HepG2 (cell line): ENCODE data around the gene DNAJC8. TPM values are rescaled to one million over a fixed set of nuclear protein-coding genes. Genes with fewer than 3 reads are reported as not detected.

ENCODE experiments used
- EED ChIP-seq: sonication (generic); formaldehyde crosslinking; IDR thresholded peaks from 2 replicates; pipeline ENCODE4 v1.5.0; 2020; ENCODE audit warnings: mild to moderate bottlenecking, missing genetic modification reagents
- FOXK1 ChIP-seq: sonication (generic); formaldehyde crosslinking; IDR thresholded peaks from 2 replicates; pipeline ENCODE4 v1.4.0; 2020; ENCODE audit warnings: low read depth, missing genetic modification reagents, borderline replicate concordance
- NFE2L2 ChIP-seq: fragments of 150-350 bp; IDR thresholded peaks from 2 replicates; pipeline ENCODE4 v1.6.1; 2014; ENCODE audit warnings: low read length
- SALL2 ChIP-seq: sonication (generic); formaldehyde crosslinking; IDR thresholded peaks from 2 replicates; pipeline ENCODE4 v1.8.1; 2023; ENCODE audit warnings: mild to moderate bottlenecking, missing genetic modification reagents, inconsistent platforms
- SOX6 ChIP-seq, 2 experiments: fragments of 450-650 bp in 1 of 2; sonication (generic) in 1 of 2; formaldehyde crosslinking in 1 of 2; IDR thresholded peaks; 2 replicates each; pipeline versions ENCODE4 v1.4.0 to v1.6.1; 2017 to 2020; ENCODE audit warnings: antibody characterized with exemption in 1 of 2, mild to moderate bottlenecking in 1 of 2, missing genetic modification reagents in 1 of 2
- TERF1 ChIP-seq: sonication (generic); formaldehyde crosslinking; IDR thresholded peaks from 2 replicates; pipeline ENCODE4 v1.8.0; 2022; ENCODE audit warnings: mild to moderate bottlenecking, missing genetic modification reagents, moderate library complexity
- ZFY ChIP-seq: sonication (generic); formaldehyde crosslinking; IDR thresholded peaks from 2 replicates; pipeline ENCODE4 v1.4.0; 2020; ENCODE audit warnings: missing genetic modification reagents
- ZNF317 ChIP-seq: sonication (generic); formaldehyde crosslinking; IDR thresholded peaks from 2 replicates; pipeline ENCODE4 v1.5.0; 2020; ENCODE audit warnings: mild to moderate bottlenecking, missing genetic modification reagents
- ZNF33B ChIP-seq: sonication (generic); formaldehyde crosslinking; IDR thresholded peaks from 2 replicates; pipeline ENCODE4 v1.5.1; 2020; ENCODE audit warnings: mild to moderate bottlenecking, missing genetic modification reagents
- ZNF747 ChIP-seq: sonication (generic); formaldehyde crosslinking; IDR thresholded peaks from 2 replicates; pipeline ENCODE4 v1.8.1; 2023; ENCODE audit warnings: missing genetic modification reagents, mild to moderate bottlenecking, borderline replicate concordance
- polyA plus RNA-seq, 8 experiments: library from polyadenylated mRNA; depleted of rRNA in 3 of 8; stranded (reverse) in 7 of 8; unstranded in 1 of 8; fragments of >200 nt; fragmentation: Illumina TruSeq in 4 of 8; extraction: Trizol in 4 of 8; gene quantifications; 2 replicates each; pipeline versions ENCODE4 v1.2.1 to v1.2.3, GENCODE V29; 2011 to 2016; ENCODE audit warnings: low read depth in 4 of 8, missing spikeins in 1 of 8, mixed read lengths in 1 of 8; ENCODE audit not compliant: insufficient read depth in 1 of 8
- total RNA-seq, 5 experiments: library from RNA; depleted of rRNA; stranded (reverse); fragments of >200 nt; fragmentation: Illumina TruSeq; extraction: Trizol; gene quantifications; 2 replicates each; pipeline ENCODE4 v1.2.3, GENCODE V29; 2016; ENCODE audit warnings: low read depth in 1 of 5
- TF ChIP-seq, protein P1 (sequence below), 2 experiments: sonication (generic) in 1 of 2; formaldehyde crosslinking in 1 of 2; IDR thresholded peaks; 2 replicates each; pipeline versions ENCODE4 v1.6.1 to v1.9.0; 2014 to 2022; ENCODE audit warnings: antibody characterized with exemption in 1 of 2, borderline replicate concordance in 1 of 2, inconsistent platforms in 1 of 2, low read depth in 1 of 2, missing genetic modification reagents in 1 of 2
- TF ChIP-seq, protein P2 (sequence below): sonication (generic); formaldehyde crosslinking; IDR thresholded peaks from 2 replicates; pipeline ENCODE4 v1.4.0; 2020; ENCODE audit warnings: missing genetic modification reagents
- TF ChIP-seq, protein P3 (sequence below): sonication (generic); formaldehyde crosslinking; IDR thresholded peaks from 2 replicates; pipeline ENCODE4 v1.4.0; 2020; ENCODE audit warnings: missing genetic modification reagents
- TF ChIP-seq, protein P4 (sequence below): sonication (generic); formaldehyde crosslinking; IDR thresholded peaks from 2 replicates; pipeline ENCODE4 v1.4.0; 2020; ENCODE audit warnings: missing genetic modification reagents

The DNAJC8 gene
- total and polyA plus RNA-seq, 2 of the 13 experiments (the other 11 are each of a cell fraction or from before 2014, with no cell fraction given) = 54.5 to 126 TPM

- TF ChIP-seq, protein P1, sequence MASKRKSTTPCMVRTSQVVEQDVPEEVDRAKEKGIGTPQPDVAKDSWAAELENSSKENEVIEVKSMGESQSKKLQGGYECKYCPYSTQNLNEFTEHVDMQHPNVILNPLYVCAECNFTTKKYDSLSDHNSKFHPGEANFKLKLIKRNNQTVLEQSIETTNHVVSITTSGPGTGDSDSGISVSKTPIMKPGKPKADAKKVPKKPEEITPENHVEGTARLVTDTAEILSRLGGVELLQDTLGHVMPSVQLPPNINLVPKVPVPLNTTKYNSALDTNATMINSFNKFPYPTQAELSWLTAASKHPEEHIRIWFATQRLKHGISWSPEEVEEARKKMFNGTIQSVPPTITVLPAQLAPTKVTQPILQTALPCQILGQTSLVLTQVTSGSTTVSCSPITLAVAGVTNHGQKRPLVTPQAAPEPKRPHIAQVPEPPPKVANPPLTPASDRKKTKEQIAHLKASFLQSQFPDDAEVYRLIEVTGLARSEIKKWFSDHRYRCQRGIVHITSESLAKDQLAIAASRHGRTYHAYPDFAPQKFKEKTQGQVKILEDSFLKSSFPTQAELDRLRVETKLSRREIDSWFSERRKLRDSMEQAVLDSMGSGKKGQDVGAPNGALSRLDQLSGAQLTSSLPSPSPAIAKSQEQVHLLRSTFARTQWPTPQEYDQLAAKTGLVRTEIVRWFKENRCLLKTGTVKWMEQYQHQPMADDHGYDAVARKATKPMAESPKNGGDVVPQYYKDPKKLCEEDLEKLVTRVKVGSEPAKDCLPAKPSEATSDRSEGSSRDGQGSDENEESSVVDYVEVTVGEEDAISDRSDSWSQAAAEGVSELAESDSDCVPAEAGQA (IDR thresholded peaks at IDR 0.05; ENCODE audit: low read depth) = no peak; the same call in 1 of the 2 replicates
- TF ChIP-seq, protein P1 (CRISPR knock-in tag; IDR thresholded peaks at IDR 0.05; ENCODE audit: borderline replicate concordance) = no peak
- TF ChIP-seq FOXK1 (CRISPR knock-in tag) = peak; percentile 73; the same call in 1 of the 2 replicates
- TF ChIP-seq ZNF33B (CRISPR knock-in tag) = no peak
- TF ChIP-seq SOX6 (IDR thresholded peaks at IDR 0.05) = no peak
- TF ChIP-seq SOX6 (CRISPR knock-in tag; IDR thresholded peaks at IDR 0.05) = peak; percentile 23; the same call in 1 of the 2 replicates
- TF ChIP-seq ZFY = peak; percentile 83
- no peak for TF ChIP-seq EED (CRISPR knock-in tag)
- TF ChIP-seq ZNF317 (CRISPR knock-in tag) = peak; percentile 60; the same call in 1 of the 2 replicates
- no peak for TF ChIP-seq TERF1
- TF ChIP-seq, protein P2, sequence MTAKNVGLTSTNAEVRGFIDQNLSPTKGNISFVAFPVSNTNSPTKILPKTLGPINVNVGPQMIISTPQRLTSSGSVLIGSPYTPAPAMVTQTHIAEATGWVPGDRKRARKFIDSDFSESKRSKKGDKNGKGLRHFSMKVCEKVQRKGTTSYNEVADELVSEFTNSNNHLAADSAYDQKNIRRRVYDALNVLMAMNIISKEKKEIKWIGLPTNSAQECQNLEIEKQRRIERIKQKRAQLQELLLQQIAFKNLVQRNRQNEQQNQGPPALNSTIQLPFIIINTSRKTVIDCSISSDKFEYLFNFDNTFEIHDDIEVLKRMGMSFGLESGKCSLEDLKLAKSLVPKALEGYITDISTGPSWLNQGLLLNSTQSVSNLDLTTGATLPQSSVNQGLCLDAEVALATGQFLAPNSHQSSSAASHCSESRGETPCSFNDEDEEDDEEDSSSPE (CRISPR knock-in tag) = peak; percentile 70
- TF ChIP-seq, protein P3, sequence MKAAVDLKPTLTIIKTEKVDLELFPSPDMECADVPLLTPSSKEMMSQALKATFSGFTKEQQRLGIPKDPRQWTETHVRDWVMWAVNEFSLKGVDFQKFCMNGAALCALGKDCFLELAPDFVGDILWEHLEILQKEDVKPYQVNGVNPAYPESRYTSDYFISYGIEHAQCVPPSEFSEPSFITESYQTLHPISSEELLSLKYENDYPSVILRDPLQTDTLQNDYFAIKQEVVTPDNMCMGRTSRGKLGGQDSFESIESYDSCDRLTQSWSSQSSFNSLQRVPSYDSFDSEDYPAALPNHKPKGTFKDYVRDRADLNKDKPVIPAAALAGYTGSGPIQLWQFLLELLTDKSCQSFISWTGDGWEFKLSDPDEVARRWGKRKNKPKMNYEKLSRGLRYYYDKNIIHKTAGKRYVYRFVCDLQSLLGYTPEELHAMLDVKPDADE = 0 out of 2 replicates have a peak, but pooled peaks have one; percentile 40
- TF ChIP-seq SALL2 = peak; percentile 59; the same call in 1 of the 2 replicates
- TF ChIP-seq, protein P4, sequence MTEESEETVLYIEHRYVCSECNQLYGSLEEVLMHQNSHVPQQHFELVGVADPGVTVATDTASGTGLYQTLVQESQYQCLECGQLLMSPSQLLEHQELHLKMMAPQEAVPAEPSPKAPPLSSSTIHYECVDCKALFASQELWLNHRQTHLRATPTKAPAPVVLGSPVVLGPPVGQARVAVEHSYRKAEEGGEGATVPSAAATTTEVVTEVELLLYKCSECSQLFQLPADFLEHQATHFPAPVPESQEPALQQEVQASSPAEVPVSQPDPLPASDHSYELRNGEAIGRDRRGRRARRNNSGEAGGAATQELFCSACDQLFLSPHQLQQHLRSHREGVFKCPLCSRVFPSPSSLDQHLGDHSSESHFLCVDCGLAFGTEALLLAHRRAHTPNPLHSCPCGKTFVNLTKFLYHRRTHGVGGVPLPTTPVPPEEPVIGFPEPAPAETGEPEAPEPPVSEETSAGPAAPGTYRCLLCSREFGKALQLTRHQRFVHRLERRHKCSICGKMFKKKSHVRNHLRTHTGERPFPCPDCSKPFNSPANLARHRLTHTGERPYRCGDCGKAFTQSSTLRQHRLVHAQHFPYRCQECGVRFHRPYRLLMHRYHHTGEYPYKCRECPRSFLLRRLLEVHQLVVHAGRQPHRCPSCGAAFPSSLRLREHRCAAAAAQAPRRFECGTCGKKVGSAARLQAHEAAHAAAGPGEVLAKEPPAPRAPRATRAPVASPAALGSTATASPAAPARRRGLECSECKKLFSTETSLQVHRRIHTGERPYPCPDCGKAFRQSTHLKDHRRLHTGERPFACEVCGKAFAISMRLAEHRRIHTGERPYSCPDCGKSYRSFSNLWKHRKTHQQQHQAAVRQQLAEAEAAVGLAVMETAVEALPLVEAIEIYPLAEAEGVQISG (CRISPR knock-in tag) = peak; percentile 72
- TF ChIP-seq NFE2L2 = no peak
- 0 out of 2 replicates have a peak, but pooled peaks have one; percentile 82 for TF ChIP-seq ZNF747 (CRISPR knock-in tag)
These were observed 3.2 kb upstream of the DNAJC8 start, which contains the start of gene ATP5IF1 (continued) for GRCh38 chr1:28235755-28236655.
